Activated CD4-positive, alpha-beta T cell treated with anti-CD3 and anti-CD28 coated beads for 4 hours (primary cell): ENCODE measurements around the gene NCR3LG1.
A peak's percentile ranks its signal among the peaks of the same experiment; 100 is the strongest.

ENCODE experiments used
- DNase-seq, 2 donors: peaks; one replicate each; pipeline ENCODE4 v3.0.0-alpha.2; 2020

The NCR3LG1 gene

GRCh38 chr11:17351510-17352176 lies at the start of gene NCR3LG1:
Gene NCR3LG1 (plus strand): TSS chr11:17351800. CDS start chr11:17351970, 170 bp downstream.
- DNase-seq = peak; percentile 70 to 72

- DNase-seq = no peak
These were observed 38.0 kb upstream of the NCR3LG1 start for GRCh38 chr11:17313349-17314231.

- DNase-seq = no peak
These were observed 37.4 kb upstream of the NCR3LG1 start for GRCh38 chr11:17314232-17314547.

GRCh38 chr11:17314904-17315426 lies 36.6 kb upstream of the NCR3LG1 start:
- DNase-seq = no peak

- no peak for DNase-seq
These were observed 22.6 kb upstream of the NCR3LG1 start for GRCh38 chr11:17328871-17329494.

- no peak for DNase-seq
These were observed 19.9 kb upstream of the NCR3LG1 start for GRCh38 chr11:17331669-17332068.

- no peak for DNase-seq
These were observed 17.6 kb upstream of the NCR3LG1 start for GRCh38 chr11:17333799-17334586.

GRCh38 chr11:17343257-17343656 lies 8.3 kb upstream of the NCR3LG1 start:
- DNase-seq = no peak

GRCh38 chr11:17343907-17344306 lies 7.7 kb upstream of the NCR3LG1 start:
- DNase-seq = peak; percentile 18 to 21

- no peak for DNase-seq
These were observed 3.9 kb upstream of the NCR3LG1 start for GRCh38 chr11:17347676-17348075.

- DNase-seq = no peak
These were observed 987 bp upstream of the NCR3LG1 start for GRCh38 chr11:17350455-17351171.

GRCh38 chr11:17351172-17351509 lies 459 bp upstream of the NCR3LG1 start:
- no peak for DNase-seq

- peak; percentile 68 to 69 for DNase-seq
These were observed 1.6 kb downstream of the NCR3LG1 start for GRCh38 chr11:17352950-17353820.

- DNase-seq = no peak
These were observed 2.4 kb downstream of the NCR3LG1 start for GRCh38 chr11:17353821-17354600.

GRCh38 chr11:17354601-17354991 lies 3.0 kb downstream of the NCR3LG1 start:
- DNase-seq = peak; percentile 53 to 76

GRCh38 chr11:17366495-17366894 lies 14.9 kb downstream of the NCR3LG1 start:
- no peak for DNase-seq

- DNase-seq = no peak
These were observed 17.0 kb downstream of the NCR3LG1 start for GRCh38 chr11:17368551-17368950.

GRCh38 chr11:17369094-17369493 lies 17.5 kb downstream of the NCR3LG1 start:
- DNase-seq = no peak

GRCh38 chr11:17369684-17370243 lies 18.2 kb downstream of the NCR3LG1 start:
- DNase-seq = no peak

GRCh38 chr11:17371614-17372013 lies 20.0 kb downstream of the NCR3LG1 start:
- DNase-seq = no peak
